ENCODE results near the gene ENOPH1. TPM values are rescaled to one million over a fixed set of nuclear protein-coding genes. Genes with fewer than 3 reads are reported as not detected.

The ENOPH1 gene
- total RNA-seq, 1 donor from 2014 or later: 73.0 TPM

DNA sequence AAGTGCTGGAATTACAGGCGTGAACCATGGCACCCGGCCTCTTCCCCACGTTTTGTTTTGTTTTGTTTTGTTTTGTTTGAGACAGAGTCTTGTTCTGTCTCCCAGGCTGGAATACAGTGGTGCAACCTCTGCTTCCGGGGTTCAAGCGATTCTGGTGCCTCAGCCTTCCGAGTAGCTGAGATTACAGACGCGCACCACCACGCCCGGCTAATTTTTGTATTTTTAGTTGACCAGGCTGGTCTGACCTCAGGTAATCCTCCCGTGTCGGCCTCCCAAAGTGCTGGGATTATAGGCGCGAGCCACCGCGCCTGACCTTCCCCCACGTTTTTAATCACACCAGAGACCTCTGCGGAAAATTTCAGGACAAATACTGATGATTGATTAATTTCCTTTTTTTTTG lies 2.2 kb downstream of the ENOPH1 start:
- Mint-ChIP-seq H3K36me3 (ENCODE audit: low read depth) (peaks cover 61% of the 10 kb centered on the region), H3K4me3 (peak overlapping the region; percentile 96), H3K27ac (peak overlapping the region; percentile 53), H3K9me3 (no peaks in the 10 kb centered on the region), H3K27me3 (no peaks in the 10 kb centered on the region), H3K4me1 (peaks cover 57% of the 10 kb centered on the region)
- intact Hi-C loops (cut with micrococcal nuclease): loop anchor here (5.0 kb wide), 1 partner anchor 925 kb away; no protein-coding TSS in a partner anchor
- DNase-seq: no peak

DNA sequence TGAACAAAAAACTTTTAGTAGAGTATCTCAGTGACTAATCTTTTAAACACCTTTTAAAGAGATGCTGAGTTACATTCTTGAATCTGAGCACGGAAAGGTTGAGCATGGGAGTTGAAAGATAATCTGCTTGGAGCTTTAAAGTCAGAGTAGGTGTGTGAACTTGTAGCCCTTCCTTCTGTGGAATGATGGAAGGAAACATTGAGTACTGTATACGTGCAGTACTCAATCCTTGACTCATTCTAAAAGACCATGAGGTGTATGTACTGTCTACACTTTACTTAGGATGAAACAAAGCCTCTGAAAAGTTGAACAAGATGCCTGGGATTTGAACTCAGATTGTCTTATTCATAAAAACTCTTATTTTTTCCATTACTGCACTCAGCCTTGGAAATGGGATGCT lies 3.4 kb downstream of the ENOPH1 start:
- DNase-seq: no peak
- Mint-ChIP-seq H3K4me1 (peaks cover 55% of the 10 kb centered on the region), H3K27me3 (no peaks in the 10 kb centered on the region), H3K36me3 (ENCODE audit: low read depth) (peaks cover 56% of the 10 kb centered on the region), H3K4me3 (peak overlapping the region; percentile 68), H3K27ac (peak overlapping the region; percentile 93), H3K9me3 (no peaks in the 10 kb centered on the region)
- intact Hi-C loops (cut with micrococcal nuclease): loop anchor here (5.0 kb wide), 1 partner anchor 924 kb away; no protein-coding TSS in a partner anchor

DNA sequence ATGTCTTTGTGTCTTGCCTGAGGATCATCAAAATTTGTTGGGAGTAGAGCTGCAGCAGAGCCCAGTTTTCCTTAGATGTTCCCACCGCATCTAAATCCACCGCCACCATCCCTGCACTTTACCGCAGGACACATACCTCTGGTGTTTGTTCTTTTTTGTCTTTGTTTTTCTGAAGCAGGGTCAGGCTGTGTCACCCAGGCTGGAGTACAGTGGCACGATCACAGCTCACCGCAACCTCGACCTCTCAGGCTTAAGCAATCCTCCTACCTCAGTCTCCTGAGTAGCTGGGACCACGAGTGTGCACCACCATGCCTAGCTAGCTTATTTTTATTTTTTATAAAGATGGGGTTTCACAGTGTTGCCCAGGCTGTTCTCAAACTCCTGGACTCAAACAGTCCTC lies 4.6 kb downstream of the ENOPH1 start:
- no peaks in the 10 kb centered on the region for H3K9me3 Mint-ChIP-seq
- DNase-seq: no peak
- intact Hi-C loops (cut with micrococcal nuclease): loop anchor here (5.0 kb wide), 1 partner anchor 922 kb away; no protein-coding TSS in a partner anchor
- peak overlapping the region; percentile 64 for H3K27ac Mint-ChIP-seq
- no peaks in the 10 kb centered on the region for H3K27me3 Mint-ChIP-seq
- H3K4me3 Mint-ChIP-seq: peak overlapping the region; percentile 15
- H3K36me3 Mint-ChIP-seq (ENCODE audit: low read depth): peaks cover 53% of the 10 kb centered on the region
- peaks cover 64% of the 10 kb centered on the region for H3K4me1 Mint-ChIP-seq

- H3K27ac Mint-ChIP-seq: no peak overlapping the region
- no peaks in the 10 kb centered on the region for H3K27me3 Mint-ChIP-seq
- H3K4me3 Mint-ChIP-seq: no peak overlapping the region
- H3K9me3 Mint-ChIP-seq: no peaks in the 10 kb centered on the region
- intact Hi-C loops (cut with micrococcal nuclease): no loop called here
- peaks cover 53% of the 10 kb centered on the region for H3K36me3 Mint-ChIP-seq (ENCODE audit: low read depth)
- peaks cover 63% of the 10 kb centered on the region for H3K4me1 Mint-ChIP-seq
- DNase-seq: no peak
Observed at GRCh38 chr4:82436130-82436529, 5.7 kb downstream of the ENOPH1 start.

DNA sequence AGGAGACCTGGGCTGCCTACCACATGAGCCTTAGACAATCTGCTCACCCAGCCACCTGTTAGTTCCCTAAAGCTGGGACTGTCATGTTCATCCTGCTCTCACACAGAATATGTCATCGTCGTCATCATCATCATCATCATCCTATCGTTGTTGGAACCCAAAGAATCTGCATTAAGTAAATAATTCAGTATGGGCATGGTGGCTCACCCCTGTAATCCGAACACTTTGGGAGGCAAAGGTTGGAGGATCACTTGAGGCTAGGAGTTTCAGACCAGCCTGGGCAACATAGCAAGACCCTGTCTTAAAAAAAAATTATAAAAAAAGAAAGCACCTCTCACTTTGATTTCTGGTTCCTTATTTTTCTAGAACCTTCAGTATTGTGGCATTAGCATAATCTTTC lies 6.4 kb downstream of the ENOPH1 start:
- no peaks in the 10 kb centered on the region for H3K9me3 Mint-ChIP-seq
- H3K27ac Mint-ChIP-seq: peak overlapping the region; percentile 75
- H3K36me3 Mint-ChIP-seq (ENCODE audit: low read depth): peaks cover 52% of the 10 kb centered on the region
- no peak overlapping the region for H3K4me3 Mint-ChIP-seq
- DNase-seq: no peak
- peaks cover 60% of the 10 kb centered on the region for H3K4me1 Mint-ChIP-seq
- intact Hi-C loops (cut with micrococcal nuclease): no loop called here
- no peaks in the 10 kb centered on the region for H3K27me3 Mint-ChIP-seq

GRCh38 chr4:82437285-82438005 lies 7.1 kb downstream of the ENOPH1 start:
- peaks cover 56% of the 10 kb centered on the region for H3K4me1 Mint-ChIP-seq
- H3K4me3 Mint-ChIP-seq: no peak overlapping the region
- H3K36me3 Mint-ChIP-seq (ENCODE audit: low read depth): peaks cover 55% of the 10 kb centered on the region
- no peak overlapping the region for H3K27ac Mint-ChIP-seq
- intact Hi-C loops (cut with micrococcal nuclease): no loop called here
- no peak for DNase-seq
- no peaks in the 10 kb centered on the region for H3K27me3 Mint-ChIP-seq
- H3K9me3 Mint-ChIP-seq: no peaks in the 10 kb centered on the region

DNA sequence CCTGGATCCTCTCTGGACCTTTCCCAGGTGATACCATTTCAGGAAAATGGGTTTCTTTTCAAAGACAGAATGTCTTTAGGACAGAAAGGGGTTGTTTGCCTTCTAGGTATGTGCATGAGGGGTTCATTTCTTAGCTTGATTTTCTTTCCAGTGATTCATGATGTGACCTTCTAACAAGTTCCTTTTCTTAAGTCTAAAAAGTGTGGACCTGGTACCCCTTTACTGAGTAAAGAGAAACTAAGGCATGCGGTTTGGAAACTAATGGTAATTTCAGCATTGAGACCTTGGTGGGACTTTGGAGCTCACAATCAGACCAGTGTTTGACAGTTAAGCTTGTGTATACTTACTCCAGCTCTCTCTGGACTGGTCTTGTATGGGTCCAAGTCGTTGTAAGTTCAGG lies 8.7 kb downstream of the ENOPH1 start:
- no peak overlapping the region for H3K4me3 Mint-ChIP-seq
- H3K27me3 Mint-ChIP-seq: no peaks in the 10 kb centered on the region
- no peak for DNase-seq
- peaks cover 49% of the 10 kb centered on the region for H3K36me3 Mint-ChIP-seq (ENCODE audit: low read depth)
- H3K9me3 Mint-ChIP-seq: no peaks in the 10 kb centered on the region
- intact Hi-C loops (cut with micrococcal nuclease): no loop called here
- H3K27ac Mint-ChIP-seq: no peak overlapping the region
- peaks cover 43% of the 10 kb centered on the region for H3K4me1 Mint-ChIP-seq

GRCh38 chr4:82447886-82448285 lies 17.5 kb downstream of the ENOPH1 start:
- no peaks in the 10 kb centered on the region for H3K27me3 Mint-ChIP-seq
- no peak overlapping the region for H3K4me3 Mint-ChIP-seq
- intact Hi-C loops (cut with micrococcal nuclease): no loop called here
- no peaks in the 10 kb centered on the region for H3K9me3 Mint-ChIP-seq
- no peak overlapping the region for H3K27ac Mint-ChIP-seq
- peaks cover 48% of the 10 kb centered on the region for H3K36me3 Mint-ChIP-seq (ENCODE audit: low read depth)
- DNase-seq: no peak
- peaks cover 13% of the 10 kb centered on the region for H3K4me1 Mint-ChIP-seq

- intact Hi-C loops (cut with micrococcal nuclease): no loop called here
- Mint-ChIP-seq H3K4me3 (no peak overlapping the region), H3K27ac (no peak overlapping the region), H3K27me3 (no peaks in the 10 kb centered on the region), H3K36me3 (ENCODE audit: low read depth) (peaks cover 62% of the 10 kb centered on the region), H3K9me3 (no peaks in the 10 kb centered on the region), H3K4me1 (peaks cover 11% of the 10 kb centered on the region)
- DNase-seq: no peak
Observed at GRCh38 chr4:82450966-82451755, 20.8 kb downstream of the ENOPH1 start.

GRCh38 chr4:82452026-82452425 lies 21.6 kb downstream of the ENOPH1 start:
- Mint-ChIP-seq H3K36me3 (ENCODE audit: low read depth) (peaks cover 65% of the 10 kb centered on the region), H3K27me3 (no peaks in the 10 kb centered on the region), H3K4me1 (peaks cover 11% of the 10 kb centered on the region), H3K27ac (no peak overlapping the region), H3K9me3 (no peaks in the 10 kb centered on the region), H3K4me3 (no peak overlapping the region)
- intact Hi-C loops (cut with micrococcal nuclease): no loop called here
- DNase-seq: no peak

- Mint-ChIP-seq H3K4me1 (peaks cover 6% of the 10 kb centered on the region), H3K27ac (no peak overlapping the region), H3K36me3 (ENCODE audit: low read depth) (peaks cover 54% of the 10 kb centered on the region), H3K9me3 (no peaks in the 10 kb centered on the region), H3K27me3 (no peaks in the 10 kb centered on the region), H3K4me3 (no peak overlapping the region)
- intact Hi-C loops (cut with micrococcal nuclease): no loop called here
- no peak for DNase-seq
Observed at GRCh38 chr4:82457266-82457665, 26.9 kb downstream of the ENOPH1 start.

DNA sequence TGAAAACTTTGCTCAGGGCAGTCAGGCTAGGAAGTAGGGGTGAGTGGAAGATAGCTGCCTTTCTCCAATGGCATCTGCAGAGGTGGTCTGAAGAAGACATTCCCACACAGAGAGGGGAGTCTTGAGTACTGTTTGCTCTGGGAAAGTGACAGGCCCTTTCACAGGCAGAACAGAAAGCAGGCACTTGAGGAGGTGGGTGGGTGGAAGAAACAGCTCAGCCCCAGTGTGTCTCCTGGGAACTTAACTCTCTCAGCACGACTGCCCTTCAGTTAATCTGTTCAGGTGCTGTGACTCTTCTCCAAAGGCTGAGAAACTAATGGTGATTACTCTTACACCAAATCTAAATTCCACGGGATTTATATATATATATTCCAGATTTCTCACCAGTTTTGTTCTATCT lies 28.3 kb downstream of the ENOPH1 start:
- H3K27ac Mint-ChIP-seq: peak overlapping the region; percentile 4
- H3K27me3 Mint-ChIP-seq: no peaks in the 10 kb centered on the region
- H3K4me3 Mint-ChIP-seq: no peak overlapping the region

GRCh38 chr4:82461710-82462109 lies 31.3 kb downstream of the ENOPH1 start:
- Mint-ChIP-seq H3K9me3 (no peaks in the 10 kb centered on the region), H3K36me3 (ENCODE audit: low read depth) (peaks cover 51% of the 10 kb centered on the region), H3K27ac (peak overlapping the region; percentile 16), H3K4me3 (no peak overlapping the region), H3K4me1 (peaks cover 4% of the 10 kb centered on the region), H3K27me3 (no peaks in the 10 kb centered on the region)
- intact Hi-C loops (cut with micrococcal nuclease): loop anchor here (1.0 to 10.0 kb wide), 3 partner anchors 278 to 821 kb away; partner anchors contain the start of gene COQ2
- no peak for DNase-seq

More for the DNA sequence above, 28.3 kb downstream of the ENOPH1 start:
- intact Hi-C loops (cut with micrococcal nuclease): no loop called here
- peaks cover 6% of the 10 kb centered on the region for H3K4me1 Mint-ChIP-seq
- DNase-seq: no peak
- H3K36me3 Mint-ChIP-seq (ENCODE audit: low read depth): peaks cover 51% of the 10 kb centered on the region
- H3K9me3 Mint-ChIP-seq: no peaks in the 10 kb centered on the region

- peaks cover 4% of the 10 kb centered on the region for H3K4me1 Mint-ChIP-seq
- intact Hi-C loops (cut with micrococcal nuclease): loop anchor here (1.0 to 10.0 kb wide), 3 partner anchors 277 to 820 kb away; partner anchors contain the start of gene COQ2
- peak; percentile 95 for DNase-seq
- no peak overlapping the region for H3K4me3 Mint-ChIP-seq
- H3K36me3 Mint-ChIP-seq (ENCODE audit: low read depth): peaks cover 46% of the 10 kb centered on the region
- no peaks in the 10 kb centered on the region for H3K27me3 Mint-ChIP-seq
- no peaks in the 10 kb centered on the region for H3K9me3 Mint-ChIP-seq
- H3K27ac Mint-ChIP-seq: no peak overlapping the region
Observed at GRCh38 chr4:82462415-82462831, 32.0 kb downstream of the ENOPH1 start.
